Left renal pelvis (tissue), 4 donors: ENCODE results near the gene WASL. TPM values are rescaled to one million over a fixed set of nuclear protein-coding genes. Genes with fewer than 3 reads are reported as not detected.
"Not testable (repeated sequence)": the region's sequence is repeated elsewhere in the genome, so short reads cannot be mapped to it uniquely, and the experiment has no call there.

Experiments
- DNase-seq, 4 donors: peaks; one replicate each; pipeline ENCODE4 v3.0.0-alpha.2; 2013; ENCODE audit warnings: low read depth in 4 of 4, low spot score in 3 of 4
- polyA plus RNA-seq, 4 donors: library from polyadenylated mRNA; unstranded; fragments of 120-200 nt; gene quantifications; one replicate each; pipeline ENCODE4 v1.2.1, GENCODE V29; 2013; ENCODE audit not compliant: insufficient read length in 4 of 4

Gene WASL
- polyA plus RNA-seq, 4 donors, result 74.2 to 96.6 (median 81.2) TPM

- no peak for DNase-seq
These were observed 111.6 kb downstream of the WASL start for GRCh38 chr7:123637203-123637602.

- no peak for DNase-seq
These were observed 113.0 kb downstream of the WASL start for GRCh38 chr7:123635551-123636359.

DNA sequence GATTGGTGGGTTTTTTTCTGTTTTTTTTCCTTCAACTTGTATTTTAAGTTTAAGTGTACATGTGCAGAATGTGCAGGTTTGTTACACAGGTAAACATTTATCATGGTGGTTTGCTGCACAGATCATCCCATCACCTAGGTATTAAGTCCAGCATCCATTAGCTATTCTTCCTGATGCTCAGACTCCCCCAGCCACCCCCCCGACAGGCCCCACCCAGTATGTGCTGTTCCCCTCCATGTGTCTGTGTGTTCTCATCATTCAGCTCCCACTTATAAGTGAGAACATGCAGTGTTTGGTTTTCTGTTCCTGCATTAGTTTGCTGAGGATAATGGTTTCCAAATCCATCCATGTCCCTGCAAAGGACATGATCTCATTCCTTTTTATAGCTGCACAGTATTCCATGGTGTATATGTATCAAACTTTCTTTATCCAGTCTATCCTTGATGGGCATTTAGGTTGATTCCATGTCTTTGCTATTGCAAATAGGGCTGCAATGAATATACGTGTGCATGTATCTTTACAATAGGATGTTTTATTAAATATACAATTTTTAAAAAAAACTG, 114.7 kb downstream of the WASL start:
- DNase-seq, result not testable (repeated sequence)

DNA sequence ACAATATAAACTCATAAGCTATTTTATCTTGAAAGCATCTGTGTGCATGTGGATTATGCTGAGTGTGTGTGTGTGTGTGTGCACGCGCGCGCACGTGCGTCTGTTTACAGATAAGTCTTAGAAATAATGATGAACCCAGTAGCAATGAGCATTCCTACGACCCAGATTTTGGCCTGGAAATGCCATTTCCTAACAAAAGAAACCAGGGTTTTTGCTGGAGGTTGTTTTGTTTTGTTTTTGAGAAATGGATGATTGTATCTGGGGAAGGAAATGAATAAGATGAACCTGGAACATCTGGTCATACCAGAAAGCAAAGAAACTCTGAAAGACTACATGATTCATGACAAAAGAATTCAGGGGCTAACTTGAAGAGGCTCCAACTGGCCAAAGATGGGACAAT, 115.2 kb downstream of the WASL start:
- no peak for DNase-seq

- DNase-seq, result no peak
These were observed 116.0 kb downstream of the WASL start for GRCh38 chr7:123632808-123633207.

Other genes starting within 250 kb of the WASL start
- gene IQUB, start 214.4 kb downstream of the WASL start, polyA plus RNA-seq, result 1 to 10 TPM in 3 of 4 donors, under 1 TPM in 1; 0.40 to 6.7 (median 5.7) TPM
- gene NDUFA5, start 191.2 kb downstream of the WASL start, polyA plus RNA-seq, result 100 to 1,000 TPM; 127 to 283 (median 213) TPM
- gene ASB15, start 147.2 kb downstream of the WASL start, polyA plus RNA-seq, result 1 to 10 TPM in 3 of 4 donors, under 1 TPM in 1; 0.07 to 1.7 (median 1.4) TPM
- not detected for gene LMOD2, start 93.1 kb downstream of the WASL start, polyA plus RNA-seq
- gene HYAL4, start 96.2 kb upstream of the WASL start, polyA plus RNA-seq, result under 1 TPM in 3 of 4 donors, not detected in 1; 0.08 to 0.32 (median 0.30) TPM
- not detected for gene SPAM1, start 176.2 kb upstream of the WASL start, polyA plus RNA-seq